OCI-LY1 (cell line): ENCODE results near the gene SLC47A1.

ENCODE experiments used
- CTCF ChIP-seq: fragments of 200-600 bp; sonication (generic), shearing (Covaris generic); IDR thresholded peaks from 2 replicates; pipeline ENCODE4 v1.5.1; 2017; ENCODE audit warnings: mild to moderate bottlenecking, antibody characterized with exemption, low read length, moderate library complexity, mixed read lengths
- EZH2 ChIP-seq: fragments of 200-600 bp; sonication (generic), shearing (Covaris generic); IDR thresholded peaks from 2 replicates; pipeline ENCODE4 v1.8.0; 2017; ENCODE audit warnings: borderline replicate concordance, mixed run types, mild to moderate bottlenecking, antibody characterized with exemption, low read length, moderate library complexity, mixed read lengths

- TF ChIP-seq CTCF (no peak), EZH2 (no peak)
Measured at GRCh38 chr17:19540706-19541370, 7.2 kb downstream of the SLC47A1 start.
